Keratinocyte (primary cell): Measurements from ENCODE around the gene PRKAG1. TPM values are rescaled to one million over a fixed set of nuclear protein-coding genes. Genes with fewer than 3 reads are reported as not detected.

ENCODE experiments used
- DNase-seq: peaks from one replicate; pipeline ENCODE4 v3.0.0-alpha.2; 2011; ENCODE audit warnings: low read depth, missing footprints, low spot score
- FAIRE-seq: peaks from 2 replicates; lab custom pipeline; 2011; peaks lifted over from hg19 to GRCh38; lab: Jason Lieb, UNC
- H2AFZ ChIP-seq: 2 replicates; pipeline ENCODE4 v1.6.0; 2012; ENCODE audit warnings: low read length, control low read depth, inconsistent platforms; ENCODE audit not compliant: control insufficient read depth
- H3K27ac ChIP-seq: 2 replicates; pipeline ENCODE4 v1.5.1; 2011; ENCODE audit warnings: low read length; ENCODE audit not compliant: control insufficient read depth, insufficient read depth
- H3K27me3 ChIP-seq: 3 replicates; pipeline ENCODE4 v1.6.0; 2011; ENCODE audit warnings: low read length; ENCODE audit not compliant: control insufficient read depth, insufficient read depth; ENCODE audit errors: extremely low read depth
- H3K36me3 ChIP-seq, 2 experiments: 2 replicates in 1 of 2; 3 replicates in 1 of 2; pipeline ENCODE4 v1.5.1; 2011; ENCODE audit warnings: low read length in 2 of 2, mild to moderate bottlenecking in 1 of 2; ENCODE audit not compliant: control insufficient read depth in 2 of 2, insufficient read depth in 2 of 2; ENCODE audit errors: extremely low read depth in 1 of 2
- H3K4me1 ChIP-seq: 3 replicates; pipeline ENCODE4 v1.5.1; 2011; ENCODE audit warnings: low read length; ENCODE audit not compliant: control insufficient read depth, insufficient read depth; ENCODE audit errors: extremely low read depth
- H3K4me2 ChIP-seq: 3 replicates; pipeline ENCODE4 v1.6.0; 2011; ENCODE audit warnings: low read depth, low read length; ENCODE audit not compliant: control insufficient read depth, insufficient read depth; ENCODE audit errors: extremely low read depth
- H3K4me3 ChIP-seq, 3 experiments: fragments of 200-600 bp in 1 of 3; sonication (generic) in 1 of 3; 2 replicates in 2 of 3; 3 replicates in 1 of 3; pipeline ENCODE4 v1.5.1; 2011 to 2016; ENCODE audit warnings: low read length in 3 of 3, mild to moderate bottlenecking in 3 of 3, control low read depth in 2 of 3, inconsistent platforms in 1 of 3, low read depth in 1 of 3, mixed read lengths in 1 of 3, mixed run types in 1 of 3, moderate library complexity in 1 of 3; ENCODE audit not compliant: control insufficient read depth in 2 of 3, insufficient read depth in 2 of 3; ENCODE audit errors: extremely low read depth in 1 of 3
- H3K79me2 ChIP-seq: 2 replicates; pipeline ENCODE4 v1.6.0; 2012; ENCODE audit warnings: low read length; ENCODE audit not compliant: control insufficient read depth, insufficient read depth
- H3K9ac ChIP-seq: 3 replicates; pipeline ENCODE4 v1.6.0; 2011; ENCODE audit warnings: low read length; ENCODE audit not compliant: control insufficient read depth, insufficient read depth; ENCODE audit errors: extremely low read depth
- H3K9me1 ChIP-seq: 3 replicates; pipeline ENCODE4 v1.6.0; 2011; ENCODE audit warnings: low read length; ENCODE audit not compliant: control insufficient read depth, insufficient read depth; ENCODE audit errors: extremely low read depth
- H3K9me3 ChIP-seq: 2 replicates; pipeline ENCODE4 v1.5.1; 2012; ENCODE audit warnings: low read depth, low read length; ENCODE audit not compliant: control insufficient read depth
- H4K20me1 ChIP-seq: 3 replicates; pipeline ENCODE4 v1.6.0; 2011; ENCODE audit warnings: low read length; ENCODE audit not compliant: control insufficient read depth, insufficient read depth; ENCODE audit errors: extremely low read depth
- EZH2 ChIP-seq: IDR thresholded peaks from one replicate; pipeline ENCODE4 v1.6.1; 2012; ENCODE audit warnings: inconsistent platforms, mild to moderate bottlenecking, low read length, moderate library complexity
- dilution Hi-C: fragments of 300-500 bp; cut with MboI; formaldehyde crosslinking; loops from one replicate; pipeline ENCODE4 v1.7.0; 2020; ENCODE audit warnings: low sequenced_read_pairs; ENCODE audit not compliant: extremely low pct_ligation_motif_present
- polyA plus RNA-seq, 5 experiments: library from polyadenylated mRNA; depleted of rRNA in 3 of 5; stranded (reverse) in 3 of 5; stranded (forward) in 1 of 5; unstranded in 1 of 5; fragments of >200 nt; gene quantifications; 1 replicate in 1 of 5; 2 replicates in 3 of 5; 3 replicates in 1 of 5; pipeline versions ENCODE4 v1.2.1 to v1.2.3, GENCODE V29; 2011 to 2012; ENCODE audit warnings: missing spikeins in 2 of 5, low read depth in 1 of 5, low replicate concordance in 1 of 5
- small RNA-seq, 3 experiments: library from RNA; depleted of rRNA; stranded (forward); fragments of <200 nt; gene quantifications; one replicate each; pipeline ENCODE3, GENCODE V24; 2012; ENCODE audit warnings: low read depth in 3 of 3, low replicate concordance in 1 of 3; ENCODE audit not compliant: insufficient read length in 3 of 3
- TF ChIP-seq, protein P1 (sequence below), 3 experiments: IDR thresholded peaks in 1 of 3; conservative IDR thresholded peaks in 1 of 3; optimal IDR thresholded peaks in 1 of 3; 2 replicates in 2 of 3; 3 replicates in 1 of 3; pipeline versions ENCODE3 to v1.5.1; 2011; ENCODE audit warnings: low read length in 3 of 3, mild to moderate bottlenecking in 3 of 3, moderate library complexity in 2 of 3, control low read depth in 1 of 3, inconsistent platforms in 1 of 3; ENCODE audit not compliant: insufficient read depth in 2 of 3; ENCODE audit errors: extremely low read depth in 1 of 3

The PRKAG1 gene
- polyA plus RNA-seq, 1 donor (not counting 4 experiments of a cell fraction or from before 2014, with no cell fraction given) = 125 TPM

DNA sequence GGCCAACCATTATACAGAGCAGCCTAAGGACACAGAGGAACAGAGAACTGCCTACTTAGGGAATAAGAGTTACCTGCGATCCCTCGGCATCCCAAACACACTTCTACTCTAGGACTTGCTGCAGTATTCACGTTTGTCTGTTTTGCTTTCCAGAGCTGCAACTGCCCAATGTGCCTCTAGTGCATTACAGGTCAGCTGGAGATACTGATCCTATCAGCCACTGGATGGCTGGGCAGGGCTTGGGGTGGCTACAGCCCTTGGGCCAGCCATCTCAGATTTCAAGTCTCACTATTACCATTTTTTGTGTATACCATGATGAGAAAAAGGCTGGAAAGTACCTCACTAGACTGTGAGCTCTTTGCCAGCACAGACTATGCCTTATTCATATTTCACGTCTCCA lies 65.9 kb downstream of the PRKAG1 start:
- H3K36me3 ChIP-seq = peaks cover 18 to 25% of the 10 kb centered on the region in 2 experiments
- no peak for FAIRE-seq

More for the DNA sequence above, 65.9 kb downstream of the PRKAG1 start:
- peaks cover 12% of the 10 kb centered on the region for H3K4me1 ChIP-seq
- TF ChIP-seq, protein P1, sequence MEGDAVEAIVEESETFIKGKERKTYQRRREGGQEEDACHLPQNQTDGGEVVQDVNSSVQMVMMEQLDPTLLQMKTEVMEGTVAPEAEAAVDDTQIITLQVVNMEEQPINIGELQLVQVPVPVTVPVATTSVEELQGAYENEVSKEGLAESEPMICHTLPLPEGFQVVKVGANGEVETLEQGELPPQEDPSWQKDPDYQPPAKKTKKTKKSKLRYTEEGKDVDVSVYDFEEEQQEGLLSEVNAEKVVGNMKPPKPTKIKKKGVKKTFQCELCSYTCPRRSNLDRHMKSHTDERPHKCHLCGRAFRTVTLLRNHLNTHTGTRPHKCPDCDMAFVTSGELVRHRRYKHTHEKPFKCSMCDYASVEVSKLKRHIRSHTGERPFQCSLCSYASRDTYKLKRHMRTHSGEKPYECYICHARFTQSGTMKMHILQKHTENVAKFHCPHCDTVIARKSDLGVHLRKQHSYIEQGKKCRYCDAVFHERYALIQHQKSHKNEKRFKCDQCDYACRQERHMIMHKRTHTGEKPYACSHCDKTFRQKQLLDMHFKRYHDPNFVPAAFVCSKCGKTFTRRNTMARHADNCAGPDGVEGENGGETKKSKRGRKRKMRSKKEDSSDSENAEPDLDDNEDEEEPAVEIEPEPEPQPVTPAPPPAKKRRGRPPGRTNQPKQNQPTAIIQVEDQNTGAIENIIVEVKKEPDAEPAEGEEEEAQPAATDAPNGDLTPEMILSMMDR (optimal IDR thresholded peaks at IDR 0.05 in 1 of 3, IDR thresholded peaks at IDR 0.05 in 1 of 3, conservative IDR thresholded peaks at IDR 0.05 in 1 of 3; ENCODE audit: extremely low read depth in 1 of 3, insufficient read depth in 2 of 3, low read length in 3 of 3) = no peak
- no peak for TF ChIP-seq EZH2
- H3K4me2 ChIP-seq = no peak overlapping the region
- no peaks in the 10 kb centered on the region for H3K27me3 ChIP-seq
- no peak for DNase-seq
- peaks cover 13% of the 10 kb centered on the region for H4K20me1 ChIP-seq
- H3K27ac ChIP-seq = no peak overlapping the region
- H3K9me3 ChIP-seq = no peaks in the 10 kb centered on the region
- peaks cover 89% of the 10 kb centered on the region for H3K79me2 ChIP-seq
- H2AFZ ChIP-seq = no peak overlapping the region
- dilution Hi-C loops = no loop called here
- H3K9me1 ChIP-seq = no peaks in the 10 kb centered on the region
- H3K4me3 ChIP-seq = no peak overlapping the region
- no peak overlapping the region for H3K9ac ChIP-seq

Small RNAs within 50 kb of the gene (small RNA-seq; reads per million reads assigned to genes)
- gene RNU6-940P = 0 reads per million in 3 experiments

Other genes with a start within 250 kb of the PRKAG1 start
- gene ADCY6, start 229.7 kb downstream of the PRKAG1 start, polyA plus RNA-seq = 11.9 to 22.8 TPM (median 13.2 TPM) in 3 replicates
- 16.1 to 19.8 TPM (median 19.3 TPM) in 3 replicates for gene CACNB3, start 200.3 kb downstream of the PRKAG1 start, polyA plus RNA-seq
- 36.9 to 64.6 TPM (median 57.8 TPM) in 3 replicates for gene DDX23, start 166.6 kb downstream of the PRKAG1 start, polyA plus RNA-seq
- 0.05 to 0.30 TPM (median 0.16 TPM) in 3 replicates for gene RND1, start 152.9 kb downstream of the PRKAG1 start, polyA plus RNA-seq
- 9.5 to 18.4 TPM (median 18.1 TPM) in 3 replicates for gene FKBP11, start 93.3 kb downstream of the PRKAG1 start, polyA plus RNA-seq
- gene ARF3, start 61.3 kb downstream of the PRKAG1 start, polyA plus RNA-seq = 236 to 253 TPM (median 250 TPM) in 3 replicates
- 0.09 to 0.24 TPM (median 0.22 TPM) in 3 replicates for gene WNT10B, start 47.0 kb downstream of the PRKAG1 start, polyA plus RNA-seq
- not detected in 3 replicates for gene WNT1, start 40.5 kb downstream of the PRKAG1 start, polyA plus RNA-seq
- 0.09 to 0.17 TPM (median 0.10 TPM) in 3 replicates for gene DDN, start 19.4 kb downstream of the PRKAG1 start, polyA plus RNA-seq
- 9.3 to 12.1 TPM (median 9.8 TPM) in 3 replicates for gene KMT2D, start 42.0 kb upstream of the PRKAG1 start, polyA plus RNA-seq
- gene RHEBL1, start 51.2 kb upstream of the PRKAG1 start, polyA plus RNA-seq = 0.31 to 0.63 TPM (median 0.51 TPM) in 3 replicates
- not detected in 3 replicates for gene DHH, start 76.0 kb upstream of the PRKAG1 start, polyA plus RNA-seq
- gene LMBR1L, start 92.1 kb upstream of the PRKAG1 start, polyA plus RNA-seq = 22.9 to 30.1 TPM (median 28.0 TPM) in 3 replicates
- gene TUBA1B, start 112.6 kb upstream of the PRKAG1 start, polyA plus RNA-seq = 1,122 to 2,676 TPM (median 2,055 TPM) in 3 replicates
- gene TUBA1A, start 170.3 kb upstream of the PRKAG1 start, polyA plus RNA-seq = 288 to 427 TPM (median 375 TPM) in 3 replicates
- gene TUBA1C, start 246.3 kb upstream of the PRKAG1 start, polyA plus RNA-seq = 1,709 to 2,744 TPM (median 1,922 TPM) in 3 replicates